Inflammatory macrophage treated with lipopolysaccharide for 1 hour (primary cell): ENCODE data around the gene RALGAPA2.
"Not testable (repeated sequence)": the region's sequence is repeated elsewhere in the genome, so short reads cannot be mapped to it uniquely, and the experiment has no call there.

Source experiments
- DNase-seq, 2 donors: peaks; one replicate each; pipeline ENCODE4 v3.0.0-alpha.2; 2020 to 2022

The RALGAPA2 gene

GRCh38 chr20:20567712-20568111 is 144.7 kb downstream of the RALGAPA2 start:
- no peak for DNase-seq

GRCh38 chr20:20566516-20566915 is 145.9 kb downstream of the RALGAPA2 start:
- DNase-seq, result no peak

GRCh38 chr20:20564279-20564678 is 148.2 kb downstream of the RALGAPA2 start:
- no peak for DNase-seq

GRCh38 chr20:20562507-20562906 is 149.9 kb downstream of the RALGAPA2 start:
- no peak for DNase-seq

- no peak for DNase-seq
These were observed 150.6 kb downstream of the RALGAPA2 start for GRCh38 chr20:20561841-20562240.

- DNase-seq, result no peak
These were observed 151.3 kb downstream of the RALGAPA2 start for GRCh38 chr20:20561172-20561571.

GRCh38 chr20:20557406-20557805 is 155.0 kb downstream of the RALGAPA2 start:
- no peak for DNase-seq

GRCh38 chr20:20555838-20556237 is 156.6 kb downstream of the RALGAPA2 start:
- DNase-seq, result no peak

GRCh38 chr20:20554951-20555350 is 157.5 kb downstream of the RALGAPA2 start:
- no peak for DNase-seq

- DNase-seq, result no peak
These were observed 158.9 kb downstream of the RALGAPA2 start for GRCh38 chr20:20553541-20553940.

- DNase-seq, result no peak
These were observed 160.4 kb downstream of the RALGAPA2 start for GRCh38 chr20:20552076-20552475.

- DNase-seq, result no peak
These were observed 161.0 kb downstream of the RALGAPA2 start for GRCh38 chr20:20551409-20551808.

GRCh38 chr20:20549704-20550103 is 162.7 kb downstream of the RALGAPA2 start:
- DNase-seq, result peak; percentile 15 to 30

GRCh38 chr20:20549267-20549612 is 163.2 kb downstream of the RALGAPA2 start:
- DNase-seq, result no peak

GRCh38 chr20:20548527-20549266 is 163.7 kb downstream of the RALGAPA2 start:
- DNase-seq, result no peak

GRCh38 chr20:20547876-20548266 is 164.6 kb downstream of the RALGAPA2 start:
- no peak for DNase-seq

- DNase-seq, result no peak
These were observed 165.1 kb downstream of the RALGAPA2 start for GRCh38 chr20:20547221-20547875.

- DNase-seq, result no peak
These were observed 166.0 kb downstream of the RALGAPA2 start for GRCh38 chr20:20546402-20546801.

- not testable (repeated sequence) for DNase-seq
These were observed 169.1 kb downstream of the RALGAPA2 start for GRCh38 chr20:20543348-20543747.

- no peak for DNase-seq
These were observed 176.1 kb downstream of the RALGAPA2 start for GRCh38 chr20:20536240-20536933.

GRCh38 chr20:20535051-20535450 is 177.4 kb downstream of the RALGAPA2 start:
- no peak for DNase-seq

GRCh38 chr20:20531283-20531682 is 181.2 kb downstream of the RALGAPA2 start:
- no peak for DNase-seq

GRCh38 chr20:20530428-20531151 is 181.9 kb downstream of the RALGAPA2 start:
- DNase-seq, result no peak
